Endometrial microvascular endothelial cells (primary cell): Measurements from ENCODE around the gene TXLNG. TPM values are rescaled to one million over a fixed set of nuclear protein-coding genes. Genes with fewer than 3 reads are reported as not detected.

ENCODE experiments used
- in situ Hi-C: cut with HindIII; loops from 2 replicates; pipeline ENCODE4 v1.10.0; 2017; ENCODE audit warnings: low sequenced_read_pairs, low pct_unique_long_range_greater_than_20kb; ENCODE audit errors: inconsistent ontology term
- total RNA-seq: library from RNA; depleted of rRNA; stranded (reverse); fragments of >200 nt; gene quantifications from one replicate; pipeline ENCODE4 v1.2.3, GENCODE V29; 2015; ENCODE audit errors: inconsistent ontology term

The TXLNG gene
- total RNA-seq, 1 donor from 2014 or later: 14.9 TPM

DNA sequence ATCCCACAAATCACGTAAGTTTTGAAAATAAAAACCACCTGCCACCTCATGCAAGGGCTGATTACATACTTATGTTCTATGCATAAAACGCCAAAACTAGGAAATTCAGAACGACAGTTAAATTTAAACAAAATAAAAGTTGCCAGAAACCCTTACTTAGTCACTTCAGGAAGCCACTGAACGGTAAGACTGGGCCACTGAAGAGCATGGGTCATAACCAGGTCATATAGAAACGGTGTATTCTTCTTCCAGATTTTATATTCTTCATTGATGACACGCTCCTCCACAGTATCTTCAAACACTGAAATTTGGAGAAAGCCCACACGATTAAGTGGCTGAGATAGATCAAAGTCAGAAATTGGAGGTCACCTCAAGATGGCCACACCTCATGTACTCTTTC is 82.7 kb downstream of the TXLNG start:
- in situ Hi-C loops: no loop called here

DNA sequence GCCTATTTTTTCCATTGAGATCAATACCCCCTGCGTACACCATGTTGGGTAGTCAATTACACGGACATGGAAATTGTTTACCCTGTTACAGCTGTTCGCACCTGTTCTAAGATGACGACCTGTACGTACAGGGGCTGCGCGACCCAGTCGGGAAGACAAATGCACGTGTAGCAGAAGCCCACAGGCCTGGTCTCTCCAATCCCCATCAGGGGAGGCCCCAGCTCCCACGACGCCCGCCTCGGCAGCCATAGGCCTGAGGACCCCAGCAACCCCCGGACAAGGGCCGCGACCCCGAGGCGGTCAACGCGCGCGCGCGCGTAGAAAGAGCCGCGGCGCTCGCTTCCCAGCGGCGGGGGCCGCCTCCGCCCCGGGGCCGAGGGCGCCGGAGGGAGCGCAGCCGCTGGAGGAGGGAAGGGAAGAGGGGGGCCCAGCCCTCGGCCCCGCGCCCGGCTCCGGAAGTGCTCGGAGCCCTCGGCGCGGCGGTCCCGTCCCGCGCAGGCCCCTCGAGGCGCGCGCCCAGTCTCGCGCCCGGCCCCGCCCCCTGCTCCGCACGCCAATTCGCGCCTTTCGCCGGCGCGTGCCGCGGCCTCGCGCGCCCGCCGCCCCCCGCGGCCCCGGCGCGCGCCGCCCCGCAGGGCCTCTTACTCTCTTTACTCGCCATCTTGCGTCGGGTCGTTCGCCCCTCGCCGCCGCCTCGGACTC is 83.3 kb downstream of the TXLNG start:
- in situ Hi-C loops: no loop called here

DNA sequence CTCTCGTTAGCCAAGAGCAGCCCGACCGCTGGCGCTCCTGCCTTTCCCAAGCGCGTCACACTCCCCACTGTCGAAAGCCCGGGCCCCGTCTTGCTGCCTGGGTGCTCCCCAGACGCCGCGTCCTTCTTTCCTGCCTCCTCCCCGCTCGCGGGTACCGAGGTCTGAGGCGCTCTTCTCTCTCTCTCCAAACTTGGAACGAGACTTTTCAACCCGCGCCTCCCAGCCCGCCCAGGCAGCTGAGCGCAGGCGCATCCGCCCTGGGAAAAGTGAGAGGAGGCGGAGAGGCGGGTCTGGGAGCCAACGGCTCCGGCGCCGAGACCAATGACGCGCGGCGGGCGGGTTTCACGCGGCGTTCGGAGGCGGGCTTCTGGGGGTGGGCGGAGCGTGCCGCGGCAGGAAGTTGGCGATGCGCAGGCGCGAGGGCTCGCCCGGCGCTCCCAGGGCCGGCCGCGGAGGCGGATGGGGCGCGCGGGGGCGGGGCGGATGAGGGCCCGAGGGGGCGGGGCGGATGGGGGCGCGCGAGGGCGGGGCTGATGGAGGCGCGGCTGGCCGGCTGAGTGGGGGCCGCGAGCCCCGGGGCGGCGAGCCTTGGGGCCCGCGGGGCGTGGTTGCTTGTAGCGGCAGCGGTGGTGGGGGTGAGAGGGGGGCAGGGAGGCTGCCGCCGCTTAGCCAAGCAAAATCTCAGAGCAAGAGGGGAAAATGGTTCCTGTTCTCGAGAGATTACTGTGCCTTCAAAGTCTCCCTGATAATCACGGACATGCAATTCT is 84.0 kb downstream of the TXLNG start, which contains the start of gene RBBP7:
RBBP7 (minus strand) TSS at position 268 of the 767 bp plus-strand sequence. CDS start 309 bp downstream, outside the sequence.
- in situ Hi-C loops: no loop called here

DNA sequence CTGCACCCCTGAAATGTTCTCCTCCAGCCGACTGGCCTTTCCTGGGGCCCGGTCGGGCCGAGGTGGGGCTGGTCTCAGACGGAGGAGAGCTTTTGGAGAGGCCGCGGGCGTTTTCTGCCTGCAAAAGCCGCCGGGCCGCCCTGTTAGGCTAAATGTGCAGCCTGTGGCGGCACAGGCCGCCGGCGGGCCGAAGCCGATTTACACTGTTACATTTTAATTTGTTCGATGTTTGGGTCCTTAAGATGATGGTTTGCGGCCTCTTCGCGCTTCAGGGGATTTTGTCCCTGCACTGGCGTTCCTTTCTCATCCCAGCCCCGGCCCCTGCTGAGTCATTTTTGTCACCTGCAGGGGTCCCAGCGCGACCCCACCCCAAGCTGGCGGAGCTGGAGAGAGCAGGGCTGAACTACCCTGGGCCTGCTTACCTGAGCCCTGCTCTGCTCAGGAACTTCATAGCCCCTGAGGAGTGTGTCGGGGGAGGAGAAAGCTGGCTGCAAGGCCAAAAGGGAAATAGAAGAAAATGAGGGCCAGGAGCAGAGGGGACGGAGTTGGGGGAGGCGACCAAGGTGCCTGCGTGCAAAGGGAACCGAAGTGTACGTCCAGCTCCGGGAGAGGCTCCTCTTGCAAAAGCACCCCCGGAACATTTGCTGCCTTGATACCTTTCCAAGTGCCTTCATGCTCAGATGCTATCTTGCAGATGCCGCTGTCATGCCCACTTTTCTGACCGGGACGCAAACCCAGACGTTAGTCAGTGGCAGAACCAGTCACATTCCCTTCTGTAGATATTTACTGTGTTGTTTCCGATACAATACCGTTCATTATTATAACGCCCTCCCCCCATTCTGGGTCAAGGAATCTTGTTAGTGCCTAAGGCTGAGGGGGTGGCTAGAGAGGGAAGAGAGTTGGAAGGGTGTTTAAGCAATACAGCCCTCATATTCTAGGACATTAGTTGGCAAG is 84.9 kb downstream of the TXLNG start:
- in situ Hi-C loops: no loop called here

DNA sequence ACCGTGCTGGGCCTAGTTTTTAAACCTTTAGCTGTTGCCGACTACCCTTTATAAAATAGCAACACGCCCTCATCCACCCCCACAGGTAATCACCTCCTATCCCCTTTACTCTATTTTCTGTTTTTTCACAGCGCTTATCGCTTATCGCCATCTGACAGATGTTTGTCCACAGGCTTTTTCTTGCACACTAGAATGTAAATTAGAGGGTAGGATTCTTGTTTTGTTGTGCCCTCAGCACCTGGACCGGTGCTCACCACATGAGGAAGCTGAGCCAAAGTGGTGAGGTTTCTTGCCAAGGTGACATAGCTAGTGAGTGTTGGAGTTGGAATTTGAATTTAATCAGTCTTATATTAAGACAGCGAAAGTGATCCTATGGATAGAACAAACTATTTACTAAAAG is 86.8 kb downstream of the TXLNG start:
- in situ Hi-C loops: no loop called here

DNA sequence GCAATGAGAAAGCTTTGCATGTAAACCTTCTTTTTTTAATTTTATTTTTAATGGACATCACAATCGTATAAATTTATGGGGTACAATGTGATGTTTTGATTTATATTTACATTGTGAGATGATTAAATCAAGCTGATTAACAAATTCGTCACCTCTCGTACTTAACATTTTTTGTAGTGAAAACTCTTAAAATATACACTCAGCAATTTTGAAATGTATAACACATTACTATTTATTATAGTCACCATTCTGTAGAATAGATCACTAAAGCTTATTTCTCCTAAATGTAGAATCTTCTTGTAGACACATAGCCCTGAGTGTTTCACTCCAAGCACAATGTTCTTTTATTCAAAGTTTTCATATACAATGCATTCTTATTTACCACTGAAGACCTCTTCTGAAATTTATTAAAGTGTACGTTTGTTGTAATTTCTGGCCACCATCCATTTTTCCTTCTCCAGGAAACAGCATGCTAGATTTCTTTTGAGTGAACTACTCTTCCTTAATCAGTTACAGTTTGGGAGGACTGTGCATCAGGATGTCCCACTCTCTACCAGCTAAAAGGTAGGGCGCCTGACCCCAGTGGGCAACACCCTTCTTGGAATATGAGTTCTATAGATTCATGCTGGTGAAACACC is 88.3 kb downstream of the TXLNG start:
- in situ Hi-C loops: no loop called here

DNA sequence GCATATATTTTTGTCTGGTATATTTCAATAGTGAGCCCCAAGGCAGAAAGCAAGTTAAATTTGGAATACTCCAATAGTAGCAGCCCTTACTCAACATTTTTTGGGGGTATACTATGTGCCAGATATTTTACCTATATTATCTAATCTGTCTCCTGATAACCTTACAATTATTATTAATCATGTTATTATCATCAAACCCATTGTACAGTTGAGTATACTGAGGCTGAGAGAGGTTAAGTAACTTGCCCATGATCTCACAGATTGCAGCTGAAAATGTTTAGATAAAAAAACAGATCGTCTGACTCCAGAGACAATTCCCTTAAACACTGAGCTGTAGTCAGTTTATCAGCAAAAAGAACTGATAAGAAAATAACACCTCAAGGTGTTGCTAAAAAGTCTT is 90.4 kb downstream of the TXLNG start:
- in situ Hi-C loops: no loop called here

DNA sequence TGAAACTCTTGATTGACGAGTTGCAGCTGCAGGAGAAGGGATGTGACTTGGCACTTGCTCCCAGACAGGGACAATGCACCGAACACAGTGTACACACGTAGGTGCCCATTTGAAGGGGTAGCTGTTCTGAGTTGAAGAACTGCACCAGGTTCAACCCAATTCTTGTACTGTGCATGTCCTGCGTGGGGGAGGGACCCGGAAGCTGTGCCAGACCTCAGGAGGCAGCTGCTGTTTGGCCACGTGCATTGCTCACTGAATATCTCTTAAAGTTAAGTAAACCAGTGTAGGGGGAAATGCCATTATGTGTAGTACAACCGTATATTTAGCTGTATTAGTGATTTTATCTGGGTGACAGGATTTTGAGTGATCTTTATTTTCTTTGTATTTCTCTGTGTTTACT is 95.9 kb downstream of the TXLNG start:
- in situ Hi-C loops: no loop called here

DNA sequence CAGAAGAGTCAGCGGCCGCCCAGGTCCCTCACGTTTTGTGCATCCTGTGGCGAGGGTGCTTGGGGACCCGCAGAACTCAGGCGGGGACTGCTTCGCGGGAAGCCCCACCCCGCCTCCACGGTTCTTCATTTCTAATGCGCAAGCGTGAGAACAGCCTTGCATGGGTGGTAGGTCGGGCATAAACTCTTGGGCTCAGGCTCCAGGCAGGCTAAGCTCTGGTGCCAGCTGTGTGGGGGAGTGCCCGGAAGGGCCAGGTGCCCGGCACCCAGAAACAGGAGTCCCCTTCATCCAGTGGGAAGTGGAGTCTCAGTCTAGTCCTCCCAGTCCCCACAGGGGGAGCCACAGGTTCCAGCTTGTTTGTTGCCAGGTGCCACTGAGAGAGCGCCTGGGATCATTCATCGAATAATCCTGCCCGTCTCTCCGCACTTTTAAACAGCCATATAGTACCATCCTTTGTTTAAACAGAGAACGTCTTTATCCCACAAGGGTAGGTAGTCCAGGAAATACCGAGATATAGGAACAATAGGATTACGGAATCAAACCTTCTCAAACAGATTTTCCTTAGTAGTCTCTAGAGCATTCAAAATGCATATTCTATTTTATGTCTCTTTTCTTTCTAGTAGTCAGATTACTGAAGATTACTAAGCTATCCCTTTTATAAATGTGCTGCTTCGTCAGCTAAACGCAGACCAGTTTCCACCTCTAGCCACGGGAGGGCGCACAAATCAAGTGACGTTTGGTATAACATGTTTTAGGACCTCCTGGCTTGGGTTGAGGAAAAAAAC is 96.6 kb downstream of the TXLNG start:
- in situ Hi-C loops: no loop called here

DNA sequence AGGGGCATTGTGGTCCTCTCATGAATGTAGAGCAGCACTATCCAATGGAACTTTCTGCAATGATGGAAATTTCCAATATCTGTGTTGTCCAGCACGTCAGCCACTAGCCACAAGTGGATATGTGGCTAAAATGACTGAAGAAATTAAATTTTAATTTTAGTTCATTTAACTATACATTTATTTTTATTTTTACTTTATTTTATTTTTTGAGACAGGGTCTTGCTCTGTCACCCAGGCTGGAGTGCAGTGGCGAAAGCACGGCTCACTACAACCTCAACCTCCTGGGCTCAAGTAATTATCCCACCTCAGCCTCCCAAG is 97.2 kb downstream of the TXLNG start:
- in situ Hi-C loops: no loop called here

DNA sequence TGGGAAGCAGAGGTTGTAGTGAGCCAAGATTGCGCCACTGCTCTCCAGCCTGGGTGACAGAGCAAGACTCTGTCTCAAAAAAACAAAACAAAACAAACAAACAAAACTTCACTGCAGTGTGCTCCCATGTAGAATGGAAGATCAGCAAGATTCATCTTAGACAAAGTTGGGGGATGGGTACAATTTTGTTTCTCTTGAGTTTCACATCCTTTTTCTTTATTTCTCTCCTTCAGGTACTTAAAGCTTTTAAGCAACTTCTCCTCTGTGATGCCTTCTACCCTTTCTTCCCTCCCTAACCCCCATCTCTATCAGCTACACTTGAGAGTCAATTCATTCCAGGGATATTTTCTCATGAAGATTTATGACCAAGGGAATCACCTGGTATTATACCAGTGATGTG is 99.4 kb downstream of the TXLNG start:
- in situ Hi-C loops: no loop called here

DNA sequence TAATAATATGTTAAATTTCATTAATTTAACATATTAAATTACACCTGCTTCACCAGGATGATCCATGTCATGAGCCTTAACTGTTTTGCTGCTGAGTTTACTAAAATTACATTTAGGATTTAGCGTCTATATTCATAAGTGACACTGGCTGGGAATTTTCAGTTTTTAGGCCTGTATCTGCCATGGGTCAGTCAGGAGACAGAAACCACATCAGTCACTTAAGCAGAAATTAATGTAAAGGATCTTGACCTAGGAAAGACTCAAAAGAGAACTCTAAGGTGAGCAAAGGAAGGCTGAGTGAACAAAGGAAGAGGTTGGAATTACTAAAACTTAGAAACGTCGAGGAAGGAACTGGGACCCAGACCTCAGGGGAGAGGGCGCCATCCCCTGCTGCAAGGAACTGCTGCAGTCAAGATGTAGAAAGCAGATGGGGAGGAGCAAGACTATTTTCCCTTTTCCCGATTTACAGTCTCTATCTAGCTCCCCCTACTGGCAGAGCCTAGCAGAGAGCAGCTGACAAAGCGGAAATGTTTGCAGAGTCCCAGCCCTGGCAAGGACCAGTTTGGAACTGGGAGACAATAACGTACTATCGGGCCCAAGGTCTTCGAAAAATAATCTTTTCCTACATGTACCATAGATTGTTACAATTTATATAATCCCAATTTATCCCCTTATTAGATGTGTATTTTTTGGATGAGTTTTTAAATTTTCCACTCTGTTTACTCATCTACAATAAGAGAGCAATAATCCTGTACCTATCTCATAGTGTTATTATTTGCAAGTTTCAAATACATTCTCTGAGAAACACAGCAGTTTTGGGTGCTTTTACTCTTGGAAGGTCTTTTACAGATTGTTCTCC is 106.5 kb downstream of the TXLNG start:
- in situ Hi-C loops: no loop called here

Other genes with a start within 250 kb of the TXLNG start
- not detected for gene S100G, start 136.3 kb upstream of the TXLNG start, total RNA-seq
- 10.2 TPM for gene CTPS2, start 73.8 kb upstream of the TXLNG start, total RNA-seq
- 27.2 TPM for gene SYAP1, start 66.9 kb upstream of the TXLNG start, total RNA-seq
- 168 TPM for gene RBBP7, start 83.9 kb downstream of the TXLNG start, total RNA-seq
- 1.9 TPM for gene REPS2, start 160.2 kb downstream of the TXLNG start, total RNA-seq